Activated T-cell treated with anti-CD3 and anti-CD28 coated beads for 48 hours (primary cell): ENCODE measurements around the gene CAMKK1.
A peak's percentile ranks its signal among the peaks of the same experiment; 100 is the strongest.
"Not testable (repeated sequence)": the region's sequence is repeated elsewhere in the genome, so short reads cannot be mapped to it uniquely, and the experiment has no call there.

Experiments
- DNase-seq: peaks from one replicate; pipeline ENCODE4 v3.0.0-alpha.2; 2020; ENCODE audit warnings: low read depth

The CAMKK1 gene

DNA sequence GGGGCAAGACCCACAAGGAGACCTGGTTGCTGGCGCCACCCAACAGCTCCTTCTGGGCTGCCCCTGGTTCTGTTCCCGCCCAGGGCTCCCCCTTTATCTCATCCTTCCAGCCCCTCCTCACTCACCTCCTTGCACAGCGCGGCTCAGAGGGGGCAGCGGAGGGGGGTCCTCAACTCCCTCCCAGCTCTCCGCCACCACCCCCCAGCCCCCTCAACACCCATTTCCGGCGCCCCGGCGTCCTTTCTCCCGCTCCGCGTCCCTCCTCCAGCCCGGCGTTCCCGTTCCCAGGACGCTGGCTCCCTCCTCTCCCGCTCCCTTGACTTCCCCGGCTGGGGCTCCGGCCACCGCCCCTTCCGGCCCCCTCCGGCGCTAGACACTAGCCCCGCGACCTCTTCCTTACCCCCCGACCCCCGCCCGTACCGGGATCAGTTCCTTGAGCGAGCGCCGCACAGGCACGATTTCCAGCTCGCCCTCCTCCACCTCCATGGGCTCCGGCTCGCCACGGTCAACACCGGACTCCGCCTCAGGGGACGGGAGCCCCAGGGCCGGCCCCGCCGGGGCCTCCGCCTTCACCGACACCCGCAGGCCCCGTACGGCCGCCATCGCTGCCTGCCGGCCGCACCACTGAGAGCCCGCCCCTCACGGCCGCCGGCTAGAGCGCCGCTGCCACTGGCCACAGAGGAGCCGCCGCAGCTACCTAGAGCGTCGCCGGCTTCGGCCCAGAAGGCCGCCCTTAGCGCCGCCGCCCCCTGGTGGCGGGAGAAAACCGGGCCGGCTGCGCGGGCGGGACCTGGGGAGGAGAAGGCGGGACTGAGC is 47.0 kb downstream of the CAMKK1 start, which contains the start of gene NCBP3:
Gene NCBP3 (minus strand): TSS at position 626 of the 816 bp plus-strand sequence. CDS start 23 bp downstream, at position 603.
- peak; percentile 93 for DNase-seq

DNA sequence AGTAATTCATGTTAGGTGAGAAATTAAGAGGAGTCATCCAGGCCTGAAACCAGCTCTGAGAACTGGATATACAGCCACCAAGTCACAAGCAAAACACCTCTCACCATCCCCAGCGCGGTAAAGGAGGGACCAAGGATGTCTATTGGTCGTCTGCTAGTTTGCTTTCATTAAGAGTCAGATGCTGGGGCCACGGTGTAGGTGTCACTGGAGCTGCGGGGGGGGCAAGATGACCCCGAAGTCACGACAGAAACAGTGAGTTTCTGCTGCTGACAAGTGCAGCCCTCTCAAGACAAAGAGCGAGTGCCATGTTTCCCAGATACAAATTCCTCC is 47.6 kb downstream of the CAMKK1 start:
- peak; percentile 40 for DNase-seq

DNA sequence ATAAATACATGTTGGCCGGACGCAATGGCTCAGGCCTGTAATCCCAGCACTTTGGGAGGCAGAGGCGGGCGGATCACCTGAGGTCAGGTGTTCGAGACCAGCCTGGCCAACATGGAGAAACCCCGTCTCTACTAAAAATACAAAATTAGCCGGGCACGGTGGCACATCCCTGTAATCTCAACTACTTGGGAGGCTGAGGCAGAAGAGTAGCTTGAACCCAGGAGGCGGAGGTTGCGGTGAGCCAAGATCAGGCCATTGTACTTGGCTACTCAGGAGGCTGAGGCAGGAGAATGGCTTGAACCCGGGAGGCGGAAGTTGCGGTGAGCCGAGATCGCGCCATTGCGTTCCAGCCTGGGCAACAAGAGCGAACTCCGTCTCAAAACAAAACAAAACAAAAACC is 48.3 kb downstream of the CAMKK1 start:
- DNase-seq: not testable (repeated sequence)

DNA sequence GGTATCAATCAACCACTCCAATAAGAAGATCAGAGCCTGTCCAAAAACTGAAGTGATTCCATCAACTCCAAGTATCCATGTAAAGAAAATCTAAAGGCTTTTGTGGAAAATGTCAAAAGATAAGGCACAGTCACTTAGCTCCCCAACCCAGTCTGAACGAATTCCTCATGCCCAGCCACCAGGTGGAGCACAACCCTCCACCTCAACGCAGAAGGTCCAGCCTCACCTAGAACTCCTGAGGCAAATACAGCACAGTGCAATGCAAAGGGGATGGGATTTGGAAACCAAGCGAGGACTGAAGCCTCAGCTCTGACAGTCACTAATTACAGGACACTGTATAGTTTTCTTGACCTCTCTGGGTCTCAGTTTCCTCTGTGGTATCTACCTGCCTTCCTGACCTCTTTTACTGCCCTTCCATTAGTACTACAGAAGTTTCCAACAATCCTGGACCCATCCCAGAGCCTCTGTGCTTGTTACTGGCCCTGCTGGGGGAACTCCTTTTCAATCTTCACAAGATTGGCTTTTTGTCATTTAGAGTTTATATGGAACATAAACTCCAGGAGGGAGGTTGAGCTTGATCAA is 48.8 kb downstream of the CAMKK1 start:
- DNase-seq: peak; percentile 36

DNA sequence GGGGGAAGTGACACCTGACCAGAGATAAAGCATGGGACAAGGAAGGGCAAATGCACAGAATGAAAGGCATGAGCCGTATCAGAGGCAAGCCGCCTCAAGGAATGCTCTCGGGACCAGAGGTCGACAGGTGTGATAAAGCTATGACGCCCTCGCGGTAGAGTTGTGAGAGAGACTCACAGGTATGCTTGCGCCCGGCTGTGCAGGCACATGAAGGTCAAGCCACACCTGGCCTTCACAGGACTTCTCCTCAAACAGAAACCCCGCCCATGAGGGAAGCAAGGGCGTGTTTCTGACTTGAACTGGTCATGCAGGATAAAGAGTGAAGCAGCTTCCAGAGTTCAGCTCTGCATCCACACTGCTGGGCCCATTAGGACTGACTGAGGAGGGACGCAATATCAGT is 54.6 kb downstream of the CAMKK1 start:
- DNase-seq: no peak

DNA sequence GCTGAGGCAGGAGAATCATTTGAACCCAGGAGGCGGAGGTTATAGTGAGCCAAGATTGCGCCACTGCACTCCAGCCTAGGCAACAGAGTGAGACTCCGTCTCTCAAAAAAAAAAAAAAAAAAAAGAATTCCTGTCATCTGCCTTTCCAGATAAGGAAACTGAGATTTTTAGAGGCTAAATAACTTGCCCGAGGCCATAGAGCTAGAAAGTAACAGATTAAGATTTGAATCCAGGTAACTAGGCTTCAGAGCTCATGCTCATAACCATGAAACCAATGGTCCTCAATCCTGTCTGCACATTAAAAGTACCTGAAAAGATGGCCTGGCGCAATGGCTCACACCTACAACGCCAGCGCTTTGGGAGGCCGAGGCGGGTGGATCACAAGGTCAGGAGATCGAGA is 56.3 kb downstream of the CAMKK1 start:
- DNase-seq: no peak

GRCh38 chr17:3835410-3836229 is 57.2 kb downstream of the CAMKK1 start:
- no peak for DNase-seq

GRCh38 chr17:3834811-3835210 is 58.0 kb downstream of the CAMKK1 start:
- no peak for DNase-seq

- no peak for DNase-seq
These were observed 64.0 kb downstream of the CAMKK1 start for GRCh38 chr17:3828852-3829232.

DNA sequence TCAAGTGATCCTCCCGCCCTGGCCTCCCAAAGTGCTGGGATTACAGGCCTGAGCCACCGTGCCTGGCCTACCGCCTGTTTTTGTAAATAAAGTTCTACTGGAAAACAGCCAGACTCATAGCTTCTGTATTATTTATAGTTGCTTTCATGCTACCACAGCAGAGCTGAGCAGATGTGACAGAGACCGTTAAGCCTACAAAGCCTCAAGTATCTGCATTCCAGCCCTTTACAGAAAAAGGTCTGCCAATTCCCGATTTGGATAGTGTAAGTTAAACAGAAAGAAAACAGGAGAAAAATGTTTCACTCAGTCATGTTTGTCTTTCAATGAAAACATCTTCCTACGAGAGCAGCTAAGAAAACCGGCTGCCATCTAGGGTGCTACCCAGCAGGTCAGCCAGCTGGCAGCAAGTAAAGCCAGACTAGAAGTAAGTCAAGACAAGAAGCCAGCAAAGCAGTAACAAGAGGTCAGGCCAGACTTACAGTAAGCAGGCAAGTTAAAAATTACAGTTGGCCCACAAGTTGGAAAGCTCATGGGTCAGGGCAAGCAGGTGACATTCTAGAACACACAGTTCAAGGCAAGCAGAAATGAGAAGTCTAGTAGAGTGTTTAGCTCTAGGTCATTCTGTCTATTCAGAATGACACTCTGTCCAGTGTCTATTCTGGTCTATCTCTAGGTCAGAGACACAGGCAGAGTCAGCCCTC is 64.6 kb downstream of the CAMKK1 start:
- no peak for DNase-seq

- DNase-seq: peak; percentile 35
These were observed 65.6 kb downstream of the CAMKK1 start for GRCh38 chr17:3827124-3827773.

GRCh38 chr17:3826191-3826590 is 66.7 kb downstream of the CAMKK1 start:
- no peak for DNase-seq

DNA sequence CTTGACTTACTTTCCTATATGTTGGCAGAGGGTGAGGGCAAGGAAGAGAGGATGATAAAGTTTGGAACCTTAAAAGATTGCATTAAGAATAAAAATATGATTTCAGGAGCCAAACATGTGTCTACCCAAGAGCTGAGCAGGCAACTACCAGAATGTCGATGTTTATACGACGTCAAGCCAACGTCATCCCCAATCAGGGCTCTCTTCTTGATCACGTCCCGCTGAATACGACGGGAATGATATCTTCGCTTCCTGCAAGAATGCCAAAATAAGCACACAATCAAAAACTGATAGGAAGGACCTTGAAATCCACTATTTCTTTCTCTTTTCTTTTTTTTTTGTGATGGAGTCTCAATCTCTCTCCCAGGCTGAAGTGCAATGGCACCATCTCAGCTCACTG is 71.8 kb downstream of the CAMKK1 start:
- no peak for DNase-seq

- DNase-seq: no peak
These were observed 74.1 kb downstream of the CAMKK1 start for GRCh38 chr17:3818786-3819185.

DNA sequence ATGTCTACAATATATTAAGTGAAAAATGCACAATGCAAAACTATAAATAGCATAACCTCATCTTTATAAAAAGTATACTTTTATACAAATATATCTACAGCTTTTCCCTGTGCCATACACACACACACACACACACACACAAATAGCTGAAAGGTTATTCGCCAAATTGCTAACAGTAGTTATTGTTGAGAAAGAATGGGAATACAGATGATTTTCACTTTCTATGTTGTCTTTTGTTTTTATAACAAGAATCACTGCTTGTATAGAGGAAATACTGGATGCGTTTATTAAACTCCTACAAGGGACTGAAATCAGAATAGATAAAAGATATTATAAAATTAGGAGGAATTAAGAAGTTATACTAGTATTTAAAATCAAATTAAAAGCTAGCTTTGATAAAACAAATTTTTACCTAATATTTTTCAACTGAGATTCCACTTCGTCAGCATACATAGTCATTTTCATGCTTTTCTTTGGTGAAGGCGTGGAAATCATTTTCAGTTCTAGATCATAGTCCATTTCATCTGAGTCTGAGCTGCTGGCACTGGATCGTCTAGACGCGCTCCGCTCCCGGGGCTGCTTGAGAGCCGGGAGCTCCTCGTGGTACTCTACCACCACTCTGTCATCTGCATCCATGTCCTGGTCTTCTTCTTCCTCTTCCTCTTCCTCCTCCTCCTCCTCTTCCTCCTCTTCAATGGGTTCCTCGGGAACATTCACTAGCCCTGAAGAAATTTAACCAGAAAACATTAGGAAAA is 74.8 kb downstream of the CAMKK1 start:
- DNase-seq: no peak

GRCh38 chr17:3815925-3816324 is 76.9 kb downstream of the CAMKK1 start:
- no peak for DNase-seq

GRCh38 chr17:3815122-3815521 is 77.7 kb downstream of the CAMKK1 start:
- no peak for DNase-seq

DNA sequence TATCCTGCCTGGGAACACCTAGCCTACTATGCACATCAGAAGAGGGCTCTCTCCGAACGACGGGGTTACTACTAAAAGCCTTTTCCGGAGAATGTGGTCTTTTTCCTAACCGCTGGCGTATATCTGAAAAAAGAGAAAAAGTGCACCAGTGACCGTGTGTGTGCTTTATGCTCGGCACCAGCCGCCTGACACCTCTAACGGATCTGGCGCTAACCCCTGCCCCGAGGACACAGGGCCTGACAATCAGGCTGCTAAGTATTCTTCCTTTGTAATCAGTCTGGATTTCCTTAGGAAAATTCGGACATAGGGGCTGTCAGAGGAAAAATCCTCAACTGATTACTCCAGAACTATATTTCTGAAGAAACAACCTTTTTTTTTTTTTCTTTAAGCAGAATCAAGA is 78.5 kb downstream of the CAMKK1 start:
- no peak for DNase-seq

DNA sequence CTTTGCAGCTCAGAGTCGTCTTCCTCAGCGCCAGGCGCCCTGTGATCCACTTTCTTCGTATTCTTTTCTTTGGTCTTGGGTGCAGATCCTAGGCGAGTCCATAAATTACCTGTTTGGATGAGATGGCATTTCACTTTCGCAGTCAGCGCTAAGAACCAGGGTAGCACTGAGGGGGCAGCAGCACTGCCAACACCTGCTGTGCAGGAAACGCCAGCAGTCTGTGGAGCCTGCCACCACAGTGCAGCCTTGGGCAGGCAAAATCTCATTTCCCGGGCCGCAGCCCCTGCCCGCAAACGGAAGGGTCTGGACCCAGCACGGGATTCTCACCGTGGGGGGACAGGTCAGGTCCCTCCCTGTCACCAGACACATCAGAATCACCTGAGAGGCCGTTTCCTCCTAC is 79.7 kb downstream of the CAMKK1 start:
- no peak for DNase-seq

GRCh38 chr17:3812771-3813170 is 80.1 kb downstream of the CAMKK1 start:
- DNase-seq: no peak

DNA sequence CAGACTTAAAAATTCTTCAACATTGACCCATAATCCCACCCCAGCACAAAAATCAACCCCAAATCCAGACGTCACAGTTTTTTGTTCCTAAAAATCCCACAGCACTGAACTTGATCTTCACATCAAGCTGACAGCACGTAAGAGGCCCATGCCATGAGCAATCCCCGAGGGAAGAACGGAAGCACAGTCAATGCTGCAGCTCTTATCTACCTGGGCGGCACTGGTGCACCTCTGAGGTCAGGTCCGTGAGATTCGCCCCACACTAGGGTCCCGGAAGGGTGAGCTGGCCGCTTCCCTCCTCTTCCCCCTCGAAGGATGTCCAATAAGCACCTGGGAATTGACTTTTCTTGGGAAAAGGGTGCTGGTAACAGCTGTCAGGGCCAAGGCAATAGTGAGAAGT is 80.6 kb downstream of the CAMKK1 start:
- no peak for DNase-seq
